IMR-90 (cell line): ENCODE data around the gene C5. TPM values are rescaled to one million over a fixed set of nuclear protein-coding genes. Genes with fewer than 3 reads are reported as not detected.
A peak's percentile ranks its signal among the peaks of the same experiment; 100 is the strongest.

ENCODE experiments used
- ATAC-seq: fragments of 200-7000 bp; cut with Tn5 transposase; 2 replicates; pipeline ENCODE4 v1.9.1; 2020; ENCODE audit warnings: low read depth, mild to moderate bottlenecking, moderate library complexity
- BruUV-seq: library from RNA; stranded (reverse); fragments of 400-500 nt; replicated peaks from 2 replicates; lab custom pipeline; 2021; lab: Mats Ljungman, UMichigan
- CTCF ChIA-PET: fragments of 300-600 bp; formaldehyde crosslinking; extraction: SDS; loops from one replicate; lab custom pipeline; 2021; ENCODE audit warnings: antibody characterized with exemption; lab: Yijun Ruan, JAX
- POLR2A ChIA-PET: fragments of 300-600 bp; sonication (Branson Sonifier 250); formaldehyde crosslinking; loops from one replicate; lab custom pipeline; 2022; ENCODE audit warnings: antibody characterized with exemption; ENCODE audit not compliant: unreplicated experiment; lab: Charles Lee
- DNase-seq: peaks from one replicate; pipeline ENCODE4 v3.0.0; 2013
- H2AFZ ChIP-seq: replicated peaks from 2 replicates; pipeline ENCODE3; 2013; ENCODE audit warnings: low read length, mild to moderate bottlenecking; ENCODE audit not compliant: poor library complexity
- H2AK5ac ChIP-seq: 2 replicates; pipeline ENCODE4 v1.6.1; 2013; ENCODE audit warnings: low read depth, low read length, inconsistent platforms
- H2AK9ac ChIP-seq: replicated peaks from 2 replicates; pipeline ENCODE3; 2013; ENCODE audit warnings: mild to moderate bottlenecking, low read depth, low read length, moderate library complexity; ENCODE audit not compliant: poor library complexity
- H2BK120ac ChIP-seq: 2 replicates; pipeline ENCODE4 v1.6.1; 2013; ENCODE audit warnings: low read depth, low read length, inconsistent platforms
- H2BK15ac ChIP-seq: 3 replicates; pipeline ENCODE4 v1.6.1; 2013; ENCODE audit warnings: low read depth, low read length, inconsistent platforms
- H2BK20ac ChIP-seq: 2 replicates; pipeline ENCODE4 v1.6.1; 2013; ENCODE audit warnings: low read depth, mild to moderate bottlenecking, inconsistent platforms, low read length, moderate library complexity
- H2BK5ac ChIP-seq: 2 replicates; pipeline ENCODE4 v1.6.1; 2013; ENCODE audit warnings: mild to moderate bottlenecking, low read depth, low read length, inconsistent platforms; ENCODE audit not compliant: poor library complexity, severe bottlenecking
- H3K14ac ChIP-seq: replicated peaks from 2 replicates; pipeline ENCODE4 v1.6.1; 2013; ENCODE audit warnings: low read depth, low read length, inconsistent platforms
- H3K18ac ChIP-seq: 2 replicates; pipeline ENCODE4 v1.6.1; 2013; ENCODE audit warnings: low read depth, low read length, control low read depth
- H3K23ac ChIP-seq: 2 replicates; pipeline ENCODE4 v1.6.1; 2013; ENCODE audit warnings: low read depth, low read length, inconsistent platforms
- H3K27ac ChIP-seq: 2 replicates; pipeline ENCODE4 v1.5.1; 2013; ENCODE audit warnings: mild to moderate bottlenecking, control low read depth, low read length; ENCODE audit not compliant: insufficient read depth
- H3K27me3 ChIP-seq: 2 replicates; pipeline ENCODE4 v1.6.1; 2013; ENCODE audit warnings: low read length; ENCODE audit not compliant: control insufficient read depth, insufficient read depth
- H3K36me3 ChIP-seq: 2 replicates; pipeline ENCODE4 v1.6.1; 2013; ENCODE audit warnings: low read length, mixed read lengths; ENCODE audit not compliant: control insufficient read depth, insufficient read depth
- H3K4ac ChIP-seq: 2 replicates; pipeline ENCODE4 v1.6.1; 2013; ENCODE audit warnings: low read depth, low read length, inconsistent platforms
- H3K4me1 ChIP-seq: 2 replicates; pipeline ENCODE4 v1.6.1; 2013; ENCODE audit warnings: low read length, mixed read lengths; ENCODE audit not compliant: control insufficient read depth, insufficient read depth
- H3K4me2 ChIP-seq: 2 replicates; pipeline ENCODE4 v1.6.1; 2013; ENCODE audit warnings: low read depth, mild to moderate bottlenecking, control low read depth, low read length, moderate library complexity
- H3K4me3 ChIP-seq: 2 replicates; pipeline ENCODE4 v1.5.1; 2013; ENCODE audit warnings: low read depth, mild to moderate bottlenecking, control low read depth, low read length, moderate library complexity; ENCODE audit not compliant: insufficient read depth
- H3K56ac ChIP-seq: 2 replicates; pipeline ENCODE4 v1.6.1; 2013; ENCODE audit warnings: low read length, inconsistent platforms; ENCODE audit not compliant: insufficient read depth; ENCODE audit errors: extremely low read depth
- H3K79me1 ChIP-seq, 2 experiments: 2 replicates each; pipeline ENCODE4 v1.6.1; 2013; ENCODE audit warnings: low read length in 2 of 2, inconsistent platforms in 1 of 2, low read depth in 1 of 2
- H3K9ac ChIP-seq: 2 replicates; pipeline ENCODE4 v1.6.1; 2013; ENCODE audit warnings: low read depth, low read length, control low read depth
- H3K9me1 ChIP-seq: 2 replicates; pipeline ENCODE4 v1.6.1; 2013; ENCODE audit warnings: low read length, inconsistent platforms; ENCODE audit not compliant: insufficient read depth
- H3K9me3 ChIP-seq: 2 replicates; pipeline ENCODE4 v1.6.1; 2013; ENCODE audit warnings: low read length; ENCODE audit not compliant: control insufficient read depth, insufficient read depth
- H4K20me1 ChIP-seq: 2 replicates; pipeline ENCODE4 v1.6.1; 2013; ENCODE audit warnings: low read length, inconsistent platforms; ENCODE audit not compliant: insufficient read depth
- H4K5ac ChIP-seq: 2 replicates; pipeline ENCODE4 v1.6.1; 2013; ENCODE audit warnings: mild to moderate bottlenecking, low read depth, low read length, control low read depth
- H4K8ac ChIP-seq, 2 experiments: 2 replicates each; pipeline ENCODE4 v1.6.1; 2013; ENCODE audit warnings: low read depth in 2 of 2, low read length in 2 of 2, control low read depth in 1 of 2, inconsistent platforms in 1 of 2
- H4K91ac ChIP-seq: 2 replicates; pipeline ENCODE4 v1.6.1; 2013; ENCODE audit warnings: low read depth, low read length, inconsistent platforms; ENCODE audit not compliant: insufficient read depth
- BHLHE40 ChIP-seq: fragments of 150-350 bp; IDR thresholded peaks from 2 replicates; pipeline ENCODE4 v1.6.1; 2016; ENCODE audit warnings: mild to moderate bottlenecking, low read depth, low read length
- CEBPB ChIP-seq: IDR thresholded peaks from 2 replicates; pipeline ENCODE4 v1.6.1; 2012; ENCODE audit warnings: low read depth, low read length, improper control_type of control experiment
- CHD1 ChIP-seq: IDR thresholded peaks from 2 replicates; pipeline ENCODE4 v1.6.1; 2012; ENCODE audit warnings: low read depth, low read length, improper control_type of control experiment
- FOS ChIP-seq: fragments of 150-350 bp; IDR thresholded peaks from 2 replicates; pipeline ENCODE4 v1.6.1; 2016; ENCODE audit warnings: low read depth, low read length
- MAFK ChIP-seq: IDR thresholded peaks from 2 replicates; pipeline ENCODE4 v1.6.1; 2012; ENCODE audit warnings: low read depth, low read length, improper control_type of control experiment
- MAZ ChIP-seq: IDR thresholded peaks from 2 replicates; pipeline ENCODE4 v1.6.1; 2012; ENCODE audit warnings: low read depth, mild to moderate bottlenecking, low read length, improper control_type of control experiment, moderate library complexity, borderline replicate concordance
- MXI1 ChIP-seq: IDR thresholded peaks from 2 replicates; pipeline ENCODE4 v1.6.1; 2012; ENCODE audit warnings: low read depth, mild to moderate bottlenecking, low read length, moderate library complexity, borderline replicate concordance
- NFE2L2 ChIP-seq: fragments of 150-350 bp; IDR thresholded peaks from 2 replicates; pipeline ENCODE4 v1.6.1; 2016; ENCODE audit warnings: low read depth, mild to moderate bottlenecking, low read length
- POLR2A ChIP-seq: IDR thresholded peaks from 2 replicates; pipeline ENCODE4 v1.6.1; 2012; ENCODE audit warnings: mild to moderate bottlenecking, low read depth, low read length
- RAD21 ChIP-seq: IDR thresholded peaks from 2 replicates; pipeline ENCODE4 v1.6.1; 2012; ENCODE audit warnings: low read length, improper control_type of control experiment
- RCOR1 ChIP-seq: IDR thresholded peaks from 2 replicates; pipeline ENCODE4 v1.6.1; 2012; ENCODE audit warnings: mild to moderate bottlenecking, low read length, improper control_type of control experiment; ENCODE audit not compliant: insufficient replicate concordance
- RFX5 ChIP-seq: IDR thresholded peaks from 2 replicates; pipeline ENCODE4 v1.8.0; 2012; ENCODE audit warnings: low read depth, mild to moderate bottlenecking, low read length, moderate library complexity
- SMC3 ChIP-seq: fragments of 150-350 bp; IDR thresholded peaks from 2 replicates; pipeline ENCODE4 v1.6.1; 2016; ENCODE audit warnings: low read depth, mild to moderate bottlenecking, antibody characterized with exemption, low read length, moderate library complexity
- WGBS, 2 experiments: methylation state at CpG; one replicate each; pipeline versions ENCODE4 v1.1.5 to v1.1.7; 2013; ENCODE audit warnings: missing lambda C conversion rate in 2 of 2; ENCODE audit not compliant: insufficient read length in 1 of 2; ENCODE audit errors: extremely low coverage in 2 of 2; 5-methylcytosine and 5-hydroxymethylcytosine counted together
- dilution Hi-C: fragments of 300-500 bp; cut with HindIII; formaldehyde crosslinking; loops from one replicate; pipeline ENCODE4 v1.14.3; 2018; ENCODE audit warnings: low sequenced_read_pairs; ENCODE audit not compliant: unreplicated experiment
- in situ Hi-C: fragments of 300-500 bp; cut with MboI; formaldehyde crosslinking; loops from 3 replicates; pipeline ENCODE4 v1.14.3; 2019; ENCODE audit warnings: low sequenced_read_pairs, inconsistent platforms, mixed read lengths
- intact Hi-C: fragments of 100-400 bp; cut with micrococcal nuclease; formaldehyde crosslinking; loops from 2 replicates; pipeline ENCODE4 v1.10.0; 2022
- polyA plus RNA-seq, 3 experiments: library from polyadenylated mRNA; depleted of rRNA; stranded (reverse); fragments of >200 nt; gene quantifications; 2 replicates each; pipeline ENCODE4 v1.2.3, GENCODE V29; 2012; ENCODE audit warnings: low replicate concordance in 1 of 3
- total RNA-seq: library from RNA; depleted of rRNA; stranded (reverse); fragments of >200 nt; gene quantifications from 2 replicates; pipeline ENCODE4 v1.2.3, GENCODE V29; 2012
- TF ChIP-seq, protein P1 (sequence below): fragments of 150-350 bp; IDR thresholded peaks from 2 replicates; pipeline ENCODE4 v1.6.1; 2016; ENCODE audit warnings: low read depth, mild to moderate bottlenecking, low read length, moderate library complexity, borderline replicate concordance
- TF ChIP-seq, protein P2 (sequence below): fragments of 150-350 bp; IDR thresholded peaks from 2 replicates; pipeline ENCODE4 v1.6.1; 2017; ENCODE audit warnings: mild to moderate bottlenecking, antibody characterized with exemption, low read length, low read depth
- TF ChIP-seq, protein P3 (sequence below): conservative IDR thresholded peaks from 2 replicates; pipeline ENCODE4 v1.5.1; 2012; ENCODE audit warnings: mild to moderate bottlenecking, low read depth, low read length, improper control_type of control experiment

The C5 gene
- total and polyA plus RNA-seq, 2 of the 4 experiments (the other 2 are of a cell fraction): 1.5 to 2.3 TPM

DNA sequence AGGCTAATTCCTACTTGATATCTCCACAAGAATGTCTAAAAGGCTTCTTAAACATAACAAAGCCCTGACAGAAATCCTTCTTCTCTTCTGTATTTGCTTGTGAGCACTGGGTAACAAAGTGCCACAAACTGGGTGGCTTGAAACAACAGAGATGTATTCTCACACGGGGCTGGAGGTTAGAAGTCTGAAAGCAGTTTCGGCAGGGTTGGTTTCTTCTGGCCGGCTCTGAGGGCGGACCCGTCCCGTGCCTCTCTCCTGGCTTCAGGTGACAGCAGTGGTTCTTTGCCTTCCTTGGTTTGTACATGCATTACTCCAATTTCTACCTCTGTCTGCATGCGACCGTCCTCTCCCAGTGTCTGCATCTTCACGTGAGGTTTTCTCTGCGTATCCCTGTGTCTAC is 109.5 kb downstream of the C5 start:
- POLR2A ChIA-PET: no interaction called here
- dilution Hi-C loops: no loop called here

More for the DNA sequence above, 109.5 kb downstream of the C5 start:
- Histone ChIP-seq H3K4me1 (peaks cover 34% of the 10 kb centered on the region), H3K9me3 (no peaks in the 10 kb centered on the region), H3K4me3 (no peak overlapping the region), H3K4me2 (no peak overlapping the region), H3K56ac (no peak overlapping the region), H3K9me1 (peaks cover 19% of the 10 kb centered on the region), H3K23ac (no peak overlapping the region), H3K9ac (no peak overlapping the region), H3K4ac (peak overlapping the region; percentile 80), H2BK20ac (peak overlapping the region; percentile 74), H3K14ac (peak overlapping the region; percentile 29; the same call in 1 of the 2 replicates), H2BK15ac (no peak overlapping the region; the same call in 2 of the 3 replicates), H3K36me3 (no peaks in the 10 kb centered on the region), H2AK9ac (no peak overlapping the region), H2AK5ac (peak overlapping the region; percentile 61; the same call in 1 of the 2 replicates), H3K18ac (no peak overlapping the region), H2BK120ac (peak overlapping the region; percentile 89), H4K91ac (peak overlapping the region; percentile 49; the same call in 1 of the 2 replicates), H2BK5ac (no peak overlapping the region), H3K27ac (no peak overlapping the region), H3K79me1 (0 out of 4 replicates have a peak, but pooled peaks cover 0 to 3% of the 10 kb centered on the region in 2 experiments), H2AFZ (peak overlapping the region; percentile 26), H4K8ac (peak overlapping the region in 1 of 2 experiments; percentile 68; a peak in 2 of 4 replicates), H4K5ac (no peak overlapping the region), H4K20me1 (no peaks in the 10 kb centered on the region), H3K27me3 (no peaks in the 10 kb centered on the region)
- CTCF ChIA-PET: no interaction called here
- 90% methylated on average over 2 of the region's 10 CpGs; no CpG with 5 or more reads in 1 of the 2 experiments for WGBS, 2 experiments
- intact Hi-C loops (no loop called here), in situ Hi-C loops (no loop called here)
- TF ChIP-seq SMC3: no peak
- no peak for TF ChIP-seq RAD21
- TF ChIP-seq CHD1: no peak
- TF ChIP-seq MAZ: no peak
- no peak for TF ChIP-seq CEBPB
- no peak for TF ChIP-seq MXI1
- TF ChIP-seq, protein P1, sequence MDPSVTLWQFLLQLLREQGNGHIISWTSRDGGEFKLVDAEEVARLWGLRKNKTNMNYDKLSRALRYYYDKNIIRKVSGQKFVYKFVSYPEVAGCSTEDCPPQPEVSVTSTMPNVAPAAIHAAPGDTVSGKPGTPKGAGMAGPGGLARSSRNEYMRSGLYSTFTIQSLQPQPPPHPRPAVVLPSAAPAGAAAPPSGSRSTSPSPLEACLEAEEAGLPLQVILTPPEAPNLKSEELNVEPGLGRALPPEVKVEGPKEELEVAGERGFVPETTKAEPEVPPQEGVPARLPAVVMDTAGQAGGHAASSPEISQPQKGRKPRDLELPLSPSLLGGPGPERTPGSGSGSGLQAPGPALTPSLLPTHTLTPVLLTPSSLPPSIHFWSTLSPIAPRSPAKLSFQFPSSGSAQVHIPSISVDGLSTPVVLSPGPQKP: no peak
- no peak for TF ChIP-seq MAFK
- TF ChIP-seq RCOR1: no peak
- no peak for TF ChIP-seq BHLHE40
- TF ChIP-seq FOS: no peak
- TF ChIP-seq, protein P2, sequence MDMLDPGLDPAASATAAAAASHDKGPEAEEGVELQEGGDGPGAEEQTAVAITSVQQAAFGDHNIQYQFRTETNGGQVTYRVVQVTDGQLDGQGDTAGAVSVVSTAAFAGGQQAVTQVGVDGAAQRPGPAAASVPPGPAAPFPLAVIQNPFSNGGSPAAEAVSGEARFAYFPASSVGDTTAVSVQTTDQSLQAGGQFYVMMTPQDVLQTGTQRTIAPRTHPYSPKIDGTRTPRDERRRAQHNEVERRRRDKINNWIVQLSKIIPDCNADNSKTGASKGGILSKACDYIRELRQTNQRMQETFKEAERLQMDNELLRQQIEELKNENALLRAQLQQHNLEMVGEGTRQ: no peak
- TF ChIP-seq POLR2A: no peak
- no peak for TF ChIP-seq NFE2L2
- TF ChIP-seq, protein P3, sequence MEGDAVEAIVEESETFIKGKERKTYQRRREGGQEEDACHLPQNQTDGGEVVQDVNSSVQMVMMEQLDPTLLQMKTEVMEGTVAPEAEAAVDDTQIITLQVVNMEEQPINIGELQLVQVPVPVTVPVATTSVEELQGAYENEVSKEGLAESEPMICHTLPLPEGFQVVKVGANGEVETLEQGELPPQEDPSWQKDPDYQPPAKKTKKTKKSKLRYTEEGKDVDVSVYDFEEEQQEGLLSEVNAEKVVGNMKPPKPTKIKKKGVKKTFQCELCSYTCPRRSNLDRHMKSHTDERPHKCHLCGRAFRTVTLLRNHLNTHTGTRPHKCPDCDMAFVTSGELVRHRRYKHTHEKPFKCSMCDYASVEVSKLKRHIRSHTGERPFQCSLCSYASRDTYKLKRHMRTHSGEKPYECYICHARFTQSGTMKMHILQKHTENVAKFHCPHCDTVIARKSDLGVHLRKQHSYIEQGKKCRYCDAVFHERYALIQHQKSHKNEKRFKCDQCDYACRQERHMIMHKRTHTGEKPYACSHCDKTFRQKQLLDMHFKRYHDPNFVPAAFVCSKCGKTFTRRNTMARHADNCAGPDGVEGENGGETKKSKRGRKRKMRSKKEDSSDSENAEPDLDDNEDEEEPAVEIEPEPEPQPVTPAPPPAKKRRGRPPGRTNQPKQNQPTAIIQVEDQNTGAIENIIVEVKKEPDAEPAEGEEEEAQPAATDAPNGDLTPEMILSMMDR: no peak
- no peak for TF ChIP-seq RFX5
- ATAC-seq: no peak
- no peak for DNase-seq
- BruUV-seq: no TSS peak
